Prostate gland (tissue), 2 donors: ENCODE data around the gene CD82. TPM values are rescaled to one million over a fixed set of nuclear protein-coding genes. Genes with fewer than 3 reads are reported as not detected.

ENCODE experiments used
- DNase-seq: peaks from one replicate; pipeline ENCODE4 v3.0.0-alpha.2; 2019; ENCODE audit warnings: low spot score
- H3K27ac ChIP-seq, 2 donors: fragments of 200-600 bp; sonication (generic); 2 replicates each; pipeline ENCODE4 v1.5.1; 2017 to 2019
- H3K27me3 ChIP-seq: fragments of 200-600 bp; sonication (generic); replicated peaks from 2 replicates; pipeline ENCODE4 v1.5.1; 2019; ENCODE audit not compliant: insufficient read depth
- H3K36me3 ChIP-seq, 2 donors: fragments of 200-600 bp; sonication (generic); 1 replicate in 1 of 2; 2 replicates in 1 of 2; pipeline versions ENCODE4 v1.5.1 to v1.8.1; 2017 to 2019
- H3K4me1 ChIP-seq: fragments of 200-600 bp; sonication (generic); replicated peaks from 2 replicates; pipeline ENCODE4 v1.5.1; 2019
- H3K4me3 ChIP-seq, 2 donors: fragments of 200-600 bp; sonication (generic); 2 replicates each; pipeline ENCODE4 v1.5.1; 2017 to 2019
- H3K9me3 ChIP-seq: fragments of 200-600 bp; sonication (generic); 2 replicates; pipeline ENCODE4 v1.5.1; 2017
- POLR2A ChIP-seq: fragments of 450-650 bp; IDR thresholded peaks from one replicate; pipeline ENCODE4 v1.6.1; 2016; ENCODE audit warnings: antibody characterized with exemption, mild to moderate bottlenecking
- POLR2AphosphoS5 ChIP-seq: sonication (generic); formaldehyde crosslinking; IDR thresholded peaks from one replicate; pipeline ENCODE4 v1.6.1; 2017; ENCODE audit warnings: antibody characterized with exemption
- WGBS: methylation state at CpG from one replicate; pipeline ENCODE4 v1.1.5; 2018; 5-methylcytosine and 5-hydroxymethylcytosine counted together
- intact Hi-C: fragments of 100-400 bp; cut with DNase I; formaldehyde crosslinking; loops from one replicate; pipeline ENCODE4 v1.14.2; 2022
- total RNA-seq, 2 donors: library from RNA; depleted of rRNA; stranded (reverse); fragments of >200 nt; gene quantifications; one replicate each; pipeline ENCODE4 v1.1.0, GENCODE V29; 2016
- TF ChIP-seq, protein P1 (sequence below), 4 experiments: fragments of 200-600 bp in 2 of 4; fragments of 450-650 bp in 2 of 4; sonication (generic) in 2 of 4; IDR thresholded peaks; 1 replicate in 3 of 4; 2 replicates in 1 of 4; pipeline ENCODE4 v1.5.1; 2016 to 2019; ENCODE audit warnings: antibody characterized with exemption in 4 of 4, mild to moderate bottlenecking in 2 of 4, moderate library complexity in 2 of 4

CD82 gene
- total RNA-seq, 2 donors from 2014 or later = 35.1 to 54.6 TPM

DNA sequence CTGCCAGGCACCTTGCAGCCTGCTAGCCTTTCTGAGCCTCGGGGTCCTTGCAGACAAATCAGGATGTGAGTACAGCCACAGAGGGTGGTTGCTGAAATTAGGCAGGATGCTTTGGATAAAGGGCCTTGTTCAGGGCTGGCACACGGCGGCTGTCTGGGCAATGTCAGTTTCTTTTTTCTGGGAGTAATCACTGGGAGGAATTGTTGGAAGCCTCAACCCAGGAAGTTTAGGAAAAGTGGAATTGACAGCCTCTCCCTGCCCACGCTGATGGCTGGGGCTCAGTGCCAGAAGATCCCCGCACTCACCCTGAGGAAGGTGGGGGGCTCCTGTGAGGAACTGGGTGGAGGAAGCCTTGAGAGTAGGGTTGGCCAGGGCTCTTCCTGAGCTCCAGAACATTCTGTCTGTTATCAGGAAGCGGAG lies 37.4 kb downstream of the CD82 start:
- Histone ChIP-seq H3K27me3 (no peaks in the 10 kb centered on the region), H3K4me3 (no peak overlapping the region), H3K4me1 (no peaks in the 10 kb centered on the region), H3K36me3 (no peaks in the 10 kb centered on the region), H3K9me3 (no peaks in the 10 kb centered on the region), H3K27ac (no peak overlapping the region)
- DNase-seq = no peak
- 55% methylated on average over 4 of the region's 6 CpGs for WGBS
- intact Hi-C loops = no loop called here
- TF ChIP-seq POLR2AphosphoS5 = no peak
- TF ChIP-seq POLR2A = no peak
- TF ChIP-seq, protein P1, sequence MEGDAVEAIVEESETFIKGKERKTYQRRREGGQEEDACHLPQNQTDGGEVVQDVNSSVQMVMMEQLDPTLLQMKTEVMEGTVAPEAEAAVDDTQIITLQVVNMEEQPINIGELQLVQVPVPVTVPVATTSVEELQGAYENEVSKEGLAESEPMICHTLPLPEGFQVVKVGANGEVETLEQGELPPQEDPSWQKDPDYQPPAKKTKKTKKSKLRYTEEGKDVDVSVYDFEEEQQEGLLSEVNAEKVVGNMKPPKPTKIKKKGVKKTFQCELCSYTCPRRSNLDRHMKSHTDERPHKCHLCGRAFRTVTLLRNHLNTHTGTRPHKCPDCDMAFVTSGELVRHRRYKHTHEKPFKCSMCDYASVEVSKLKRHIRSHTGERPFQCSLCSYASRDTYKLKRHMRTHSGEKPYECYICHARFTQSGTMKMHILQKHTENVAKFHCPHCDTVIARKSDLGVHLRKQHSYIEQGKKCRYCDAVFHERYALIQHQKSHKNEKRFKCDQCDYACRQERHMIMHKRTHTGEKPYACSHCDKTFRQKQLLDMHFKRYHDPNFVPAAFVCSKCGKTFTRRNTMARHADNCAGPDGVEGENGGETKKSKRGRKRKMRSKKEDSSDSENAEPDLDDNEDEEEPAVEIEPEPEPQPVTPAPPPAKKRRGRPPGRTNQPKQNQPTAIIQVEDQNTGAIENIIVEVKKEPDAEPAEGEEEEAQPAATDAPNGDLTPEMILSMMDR (IDR thresholded peaks at IDR 0.05) = no peak

DNA sequence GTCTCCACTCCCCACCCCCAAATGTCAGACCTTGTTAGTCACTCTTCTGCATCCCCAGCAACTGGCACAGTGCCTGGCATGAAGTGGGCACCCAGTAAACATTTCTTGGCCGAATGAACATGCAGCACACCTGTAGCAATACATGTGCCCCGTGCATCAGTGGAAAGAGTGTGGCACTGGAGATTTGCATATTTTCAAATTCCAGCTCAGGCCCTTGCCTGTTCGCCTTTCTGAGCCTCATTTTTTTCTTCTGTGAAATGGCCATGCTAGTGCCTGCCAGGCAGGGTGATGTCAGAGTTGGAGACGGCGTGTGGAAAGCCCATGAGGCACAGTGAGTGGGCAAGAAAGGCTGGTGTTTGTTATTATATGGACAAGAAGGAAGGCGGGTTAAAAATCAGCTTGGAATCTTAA lies 38.7 kb downstream of the CD82 start:
- no peaks in the 10 kb centered on the region for H3K27me3 ChIP-seq
- no peaks in the 10 kb centered on the region for H3K36me3 ChIP-seq
- intact Hi-C loops = no loop called here

DNA sequence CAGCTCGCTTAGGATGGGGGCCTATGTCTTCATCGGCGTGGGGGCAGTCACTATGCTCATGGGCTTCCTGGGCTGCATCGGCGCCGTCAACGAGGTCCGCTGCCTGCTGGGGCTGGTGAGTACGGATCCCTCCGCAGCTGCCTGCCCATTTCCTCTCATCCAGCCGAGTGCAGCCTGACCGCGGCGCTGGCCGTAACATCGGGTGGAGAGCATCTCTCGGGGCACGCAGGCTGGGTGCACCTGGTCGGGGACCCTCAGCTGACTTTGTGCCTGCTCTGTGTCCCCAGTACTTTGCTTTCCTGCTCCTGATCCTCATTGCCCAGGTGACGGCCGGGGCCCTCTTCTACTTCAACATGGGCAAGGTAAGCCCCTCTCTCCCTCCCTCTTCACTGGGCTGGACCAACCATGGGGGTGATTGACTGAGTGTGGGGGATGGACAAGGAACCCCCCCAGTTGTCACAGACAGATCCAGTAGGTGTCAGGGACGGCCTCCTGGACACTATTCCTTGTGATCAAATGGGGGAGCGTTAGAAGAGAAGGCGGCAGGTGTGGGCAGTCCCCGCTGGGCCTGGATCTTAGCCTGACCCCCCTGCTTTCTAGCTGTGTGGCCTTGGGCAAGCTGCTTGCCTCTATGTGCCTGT lies 39.7 kb downstream of the CD82 start:
- H3K4me3 ChIP-seq = no peak overlapping the region
- 92% methylated on average over 17 of the region's 25 CpGs for WGBS
- no peaks in the 10 kb centered on the region for H3K36me3 ChIP-seq
- TF ChIP-seq, protein P1 (IDR thresholded peaks at IDR 0.05) = no peak
- H3K27ac ChIP-seq = no peak overlapping the region
- H3K27me3 ChIP-seq = no peaks in the 10 kb centered on the region
- H3K9me3 ChIP-seq = no peaks in the 10 kb centered on the region
- no peak for DNase-seq
- H3K4me1 ChIP-seq = peaks cover 10% of the 10 kb centered on the region
- intact Hi-C loops = no loop called here

More for the DNA sequence above, 38.7 kb downstream of the CD82 start:
- TF ChIP-seq POLR2AphosphoS5 = no peak
- TF ChIP-seq, protein P1 (IDR thresholded peaks at IDR 0.05) = no peak
- no peak for TF ChIP-seq POLR2A
- DNase-seq = no peak
- WGBS = 74% methylated on average over 6 of the region's 6 CpGs
- no peak overlapping the region for H3K27ac ChIP-seq
- no peaks in the 10 kb centered on the region for H3K9me3 ChIP-seq
- no peak overlapping the region for H3K4me3 ChIP-seq
- peaks cover 10% of the 10 kb centered on the region for H3K4me1 ChIP-seq

DNA sequence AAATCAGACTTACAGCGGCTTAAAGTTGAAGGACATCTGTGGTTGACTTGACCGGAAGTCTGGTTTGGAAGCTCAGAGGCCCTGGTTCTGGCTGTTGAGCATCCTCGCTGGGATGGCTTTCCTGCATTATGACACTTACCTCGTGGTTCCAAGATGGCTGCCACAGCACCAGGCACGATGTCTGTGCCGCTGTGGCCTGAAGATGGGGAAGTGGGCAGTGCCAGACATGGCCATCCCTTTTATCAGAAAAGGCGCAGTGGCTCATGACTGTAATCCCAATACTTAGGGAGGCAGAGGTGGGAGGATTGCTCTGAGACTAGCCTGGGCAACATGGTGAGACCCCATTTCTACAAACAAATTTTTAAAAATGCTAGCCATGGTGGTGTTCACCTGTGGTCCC lies 40.5 kb downstream of the CD82 start:
- no peak overlapping the region for H3K27ac ChIP-seq
- no peaks in the 10 kb centered on the region for H3K9me3 ChIP-seq
- H3K27me3 ChIP-seq = no peaks in the 10 kb centered on the region
- 93% methylated on average over 7 of the region's 7 CpGs for WGBS
- TF ChIP-seq POLR2A (no peak), POLR2AphosphoS5 (no peak)
- TF ChIP-seq, protein P1 (IDR thresholded peaks at IDR 0.05) = no peak
- peaks cover 10% of the 10 kb centered on the region for H3K4me1 ChIP-seq
- H3K36me3 ChIP-seq = no peaks in the 10 kb centered on the region
- H3K4me3 ChIP-seq = no peak overlapping the region
- no peak for DNase-seq
- intact Hi-C loops = no loop called here

DNA sequence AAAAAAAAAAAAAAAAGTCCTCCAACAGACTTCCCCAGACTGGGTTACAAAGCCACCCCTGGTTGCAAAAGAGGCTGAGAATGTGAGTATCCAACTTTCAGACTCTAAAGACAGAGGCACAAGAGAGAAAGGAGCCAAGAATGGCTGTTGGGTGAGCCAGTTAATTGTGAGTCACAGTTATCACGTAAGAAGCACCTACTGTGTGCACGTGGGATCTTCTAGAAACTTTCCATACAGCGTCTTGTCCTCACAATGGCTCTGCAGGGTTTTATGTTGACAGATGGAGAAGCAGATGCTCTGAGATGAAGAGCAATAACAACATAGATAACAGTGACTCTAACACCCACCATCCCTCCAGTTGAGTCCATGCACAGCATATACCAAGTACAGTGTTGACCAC lies 41.0 kb downstream of the CD82 start:
- WGBS = 86% methylated on average over 3 of the region's 3 CpGs
- peaks cover 10% of the 10 kb centered on the region for H3K4me1 ChIP-seq

More for the DNA sequence above, 41.0 kb downstream of the CD82 start:
- DNase-seq = no peak
- no peaks in the 10 kb centered on the region for H3K27me3 ChIP-seq
- no peak overlapping the region for H3K4me3 ChIP-seq
- intact Hi-C loops = no loop called here
- H3K9me3 ChIP-seq = no peaks in the 10 kb centered on the region
- TF ChIP-seq, protein P1 (IDR thresholded peaks at IDR 0.05) = no peak
- TF ChIP-seq POLR2A = no peak
- TF ChIP-seq POLR2AphosphoS5 = no peak
- H3K36me3 ChIP-seq = no peaks in the 10 kb centered on the region
- no peak overlapping the region for H3K27ac ChIP-seq
